Measurements from ENCODE around the gene KLHL33. TPM values are rescaled to one million over a fixed set of nuclear protein-coding genes. Genes with fewer than 3 reads are reported as not detected.

Gene KLHL33
- polyA plus RNA-seq, 1 experiment: 0.22 TPM

DNA sequence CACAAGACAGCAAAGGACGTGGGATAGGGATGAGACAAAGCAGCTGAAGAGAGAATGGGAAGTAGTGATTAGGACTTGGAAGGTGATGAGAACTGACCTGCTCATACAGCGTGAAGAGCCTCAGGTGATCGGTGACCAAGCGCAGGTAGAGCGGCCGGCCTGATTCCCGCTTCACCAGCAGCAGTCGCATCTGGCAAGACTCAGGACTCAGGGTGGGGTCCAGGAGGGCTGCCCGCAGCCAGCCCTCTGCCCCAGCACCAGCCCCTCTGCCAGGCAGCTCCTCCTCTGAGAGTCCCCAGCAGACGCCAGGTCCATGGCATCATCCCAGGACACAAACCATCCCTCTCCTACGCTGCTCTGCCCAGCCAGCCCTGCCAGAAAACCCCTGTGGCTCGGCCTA lies 53.4 kb downstream of the KLHL33 start:
- TF ChIP-seq, protein P1, sequence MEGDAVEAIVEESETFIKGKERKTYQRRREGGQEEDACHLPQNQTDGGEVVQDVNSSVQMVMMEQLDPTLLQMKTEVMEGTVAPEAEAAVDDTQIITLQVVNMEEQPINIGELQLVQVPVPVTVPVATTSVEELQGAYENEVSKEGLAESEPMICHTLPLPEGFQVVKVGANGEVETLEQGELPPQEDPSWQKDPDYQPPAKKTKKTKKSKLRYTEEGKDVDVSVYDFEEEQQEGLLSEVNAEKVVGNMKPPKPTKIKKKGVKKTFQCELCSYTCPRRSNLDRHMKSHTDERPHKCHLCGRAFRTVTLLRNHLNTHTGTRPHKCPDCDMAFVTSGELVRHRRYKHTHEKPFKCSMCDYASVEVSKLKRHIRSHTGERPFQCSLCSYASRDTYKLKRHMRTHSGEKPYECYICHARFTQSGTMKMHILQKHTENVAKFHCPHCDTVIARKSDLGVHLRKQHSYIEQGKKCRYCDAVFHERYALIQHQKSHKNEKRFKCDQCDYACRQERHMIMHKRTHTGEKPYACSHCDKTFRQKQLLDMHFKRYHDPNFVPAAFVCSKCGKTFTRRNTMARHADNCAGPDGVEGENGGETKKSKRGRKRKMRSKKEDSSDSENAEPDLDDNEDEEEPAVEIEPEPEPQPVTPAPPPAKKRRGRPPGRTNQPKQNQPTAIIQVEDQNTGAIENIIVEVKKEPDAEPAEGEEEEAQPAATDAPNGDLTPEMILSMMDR (IDR thresholded peaks at IDR 0.05; ENCODE audit: insufficient read depth, low read depth, low read length): no peak
- ChIA-PET POLR2A (no interaction called here), CTCF (interaction anchor here (1.3 kb wide), 1 partner anchor 31 kb away, joined by 3 read pairs; the partner anchor contains the start of gene TEP1)
- Histone ChIP-seq H3K27me3 (ENCODE audit: control insufficient read depth, insufficient read depth, low read length) (no peaks in the 10 kb centered on the region), H3K4me3 (ENCODE audit: low read depth, low read length) (no peak overlapping the region), H3K36me3 (ENCODE audit: control insufficient read depth, insufficient read depth, low read length) (peaks cover 66% of the 10 kb centered on the region)
- no peak for DNase-seq (ENCODE audit: low read depth)

- Histone ChIP-seq H3K27me3 (ENCODE audit: control insufficient read depth, insufficient read depth, low read length) (no peaks in the 10 kb centered on the region), H3K4me3 (ENCODE audit: low read depth, low read length) (no peak overlapping the region), H3K36me3 (ENCODE audit: control insufficient read depth, insufficient read depth, low read length) (peaks cover 69% of the 10 kb centered on the region)
- ChIA-PET POLR2A (no interaction called here), CTCF (interaction anchor here (1.2 to 1.3 kb wide), 3 partner anchors 17 to 32 kb away, joined by 3 to 4 read pairs (median 3); partner anchors contain the start of gene TEP1)
- no peak for DNase-seq (ENCODE audit: low read depth)
- TF ChIP-seq, protein P1 (IDR thresholded peaks at IDR 0.05; ENCODE audit: insufficient read depth, low read depth, low read length): no peak
Measured at GRCh38 chr14:20381341-20381740, 54.6 kb downstream of the KLHL33 start.

- H3K27me3 ChIP-seq (ENCODE audit: control insufficient read depth, insufficient read depth, low read length): no peaks in the 10 kb centered on the region
- CTCF ChIA-PET: interaction anchor here (1.2 kb wide), 1 partner anchor 29 kb away, joined by 3 read pairs; no protein-coding TSS in a partner anchor
- peaks cover 68% of the 10 kb centered on the region for H3K36me3 ChIP-seq (ENCODE audit: control insufficient read depth, insufficient read depth, low read length)
- H3K4me3 ChIP-seq (ENCODE audit: low read depth, low read length): no peak overlapping the region
- POLR2A ChIA-PET: no interaction called here
- DNase-seq (ENCODE audit: low read depth): no peak
- TF ChIP-seq, protein P1 (IDR thresholded peaks at IDR 0.05; ENCODE audit: insufficient read depth, low read depth, low read length): no peak
Measured at GRCh38 chr14:20380681-20381080, 55.3 kb downstream of the KLHL33 start.

DNA sequence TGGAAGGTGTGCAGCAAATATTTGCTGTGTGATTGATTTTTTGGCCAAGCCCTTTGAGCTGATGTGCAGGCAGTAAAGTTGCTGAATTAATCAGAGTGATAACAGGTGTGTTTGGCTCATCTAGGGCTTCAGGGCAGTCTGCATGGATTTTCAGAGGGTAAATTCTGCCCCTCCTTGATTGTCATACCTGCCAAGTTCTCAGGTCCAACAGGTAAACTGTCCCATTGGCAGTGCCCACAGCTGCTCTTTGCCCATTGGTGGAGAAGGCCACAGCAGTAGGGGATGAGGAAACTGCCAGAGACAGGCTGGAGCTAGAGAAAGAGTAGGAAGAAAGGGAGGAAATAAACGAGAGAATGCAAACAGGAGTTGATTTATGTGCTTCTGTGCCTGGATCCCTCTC lies 56.2 kb downstream of the KLHL33 start:
- TF ChIP-seq, protein P1 (IDR thresholded peaks at IDR 0.05; ENCODE audit: insufficient read depth, low read depth, low read length): no peak
- Histone ChIP-seq H3K27me3 (ENCODE audit: control insufficient read depth, insufficient read depth, low read length) (no peaks in the 10 kb centered on the region), H3K4me3 (ENCODE audit: low read depth, low read length) (no peak overlapping the region), H3K36me3 (ENCODE audit: control insufficient read depth, insufficient read depth, low read length) (peaks cover 67% of the 10 kb centered on the region)
- no peak for DNase-seq (ENCODE audit: low read depth)
- ChIA-PET CTCF (no interaction called here), POLR2A (no interaction called here)

DNA sequence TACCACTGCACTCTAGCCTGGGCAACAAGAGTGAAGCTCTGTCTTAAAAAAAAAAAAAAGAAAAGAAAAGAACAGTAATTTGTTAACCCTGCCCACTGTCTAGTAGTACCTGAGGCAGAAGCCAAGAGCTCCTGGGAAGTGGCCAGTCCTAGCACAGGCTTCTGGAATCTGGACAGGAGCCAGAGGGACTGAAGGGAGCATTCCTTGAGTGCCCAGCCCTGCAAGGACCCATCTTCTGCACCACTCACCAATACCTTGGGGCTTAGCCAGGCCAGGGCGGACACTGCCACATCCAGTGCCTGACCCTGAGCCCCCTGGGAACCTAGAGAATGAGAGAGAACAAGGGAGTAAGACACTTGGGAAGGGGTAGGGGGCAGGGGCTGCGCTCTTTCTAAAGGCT lies 58.8 kb downstream of the KLHL33 start:
- ChIA-PET POLR2A (interaction anchor here (0.6 kb wide), 1 partner anchor 141 kb away, joined by 10 read pairs; no protein-coding TSS in a partner anchor), CTCF (no interaction called here)
- Histone ChIP-seq H3K27me3 (ENCODE audit: control insufficient read depth, insufficient read depth, low read length) (no peaks in the 10 kb centered on the region), H3K4me3 (ENCODE audit: low read depth, low read length) (no peak overlapping the region), H3K36me3 (ENCODE audit: control insufficient read depth, insufficient read depth, low read length) (peaks cover 56% of the 10 kb centered on the region)
- DNase-seq (ENCODE audit: low read depth): no peak
- TF ChIP-seq, protein P1 (IDR thresholded peaks at IDR 0.05; ENCODE audit: insufficient read depth, low read depth, low read length): no peak

Data from BJ (cell line).